Measurements from ENCODE around the gene CREBL2.

DNA sequence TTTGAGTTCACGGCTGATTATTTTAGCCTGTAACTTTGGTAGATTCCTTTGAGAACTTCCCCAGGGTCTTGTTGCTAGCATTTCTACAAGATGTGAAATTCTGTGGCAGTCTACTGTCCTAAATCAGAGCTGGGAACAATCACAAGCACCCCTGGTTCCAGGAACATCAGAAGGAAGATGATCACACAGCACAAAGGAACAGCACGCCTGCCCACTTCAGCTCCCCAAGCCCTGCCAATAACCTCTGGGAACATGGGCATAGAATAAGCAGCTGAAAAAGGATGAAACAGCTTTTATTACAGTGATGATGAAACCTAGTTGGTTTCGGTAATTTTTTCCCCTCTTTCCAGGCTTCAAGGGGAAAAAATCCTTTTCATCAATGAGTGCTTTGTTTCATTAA, 72.0 kb downstream of the CREBL2 start:
- TF ChIP-seq, protein P1, sequence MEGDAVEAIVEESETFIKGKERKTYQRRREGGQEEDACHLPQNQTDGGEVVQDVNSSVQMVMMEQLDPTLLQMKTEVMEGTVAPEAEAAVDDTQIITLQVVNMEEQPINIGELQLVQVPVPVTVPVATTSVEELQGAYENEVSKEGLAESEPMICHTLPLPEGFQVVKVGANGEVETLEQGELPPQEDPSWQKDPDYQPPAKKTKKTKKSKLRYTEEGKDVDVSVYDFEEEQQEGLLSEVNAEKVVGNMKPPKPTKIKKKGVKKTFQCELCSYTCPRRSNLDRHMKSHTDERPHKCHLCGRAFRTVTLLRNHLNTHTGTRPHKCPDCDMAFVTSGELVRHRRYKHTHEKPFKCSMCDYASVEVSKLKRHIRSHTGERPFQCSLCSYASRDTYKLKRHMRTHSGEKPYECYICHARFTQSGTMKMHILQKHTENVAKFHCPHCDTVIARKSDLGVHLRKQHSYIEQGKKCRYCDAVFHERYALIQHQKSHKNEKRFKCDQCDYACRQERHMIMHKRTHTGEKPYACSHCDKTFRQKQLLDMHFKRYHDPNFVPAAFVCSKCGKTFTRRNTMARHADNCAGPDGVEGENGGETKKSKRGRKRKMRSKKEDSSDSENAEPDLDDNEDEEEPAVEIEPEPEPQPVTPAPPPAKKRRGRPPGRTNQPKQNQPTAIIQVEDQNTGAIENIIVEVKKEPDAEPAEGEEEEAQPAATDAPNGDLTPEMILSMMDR (conservative IDR thresholded peaks at IDR 0.05; ENCODE audit: low read length), result no peak
- TF ChIP-seq EZH2phosphoT487 (IDR thresholded peaks at IDR 0.05; ENCODE audit: borderline replicate concordance, low read depth, low read length), result no peak

All from OCI-LY7 (cell line).